Middle frontal gyrus (tissue), 1 donor: ENCODE data around the gene SDK2.

Source experiments
- DNase-seq: peaks from one replicate; pipeline ENCODE4 v3.0.0-alpha.2; 2015; ENCODE audit warnings: low spot score; ENCODE audit errors: extremely low spot score

The SDK2 gene

GRCh38 chr17:73635101-73635817 lies 9.0 kb downstream of the SDK2 start:
- no peak for DNase-seq

- DNase-seq = no peak
Observed at GRCh38 chr17:73634629-73635028, 9.6 kb downstream of the SDK2 start.

GRCh38 chr17:73633736-73634135 lies 10.5 kb downstream of the SDK2 start:
- DNase-seq = no peak

- no peak for DNase-seq
Observed at GRCh38 chr17:73632513-73632912, 11.7 kb downstream of the SDK2 start.

- no peak for DNase-seq
Observed at GRCh38 chr17:73630965-73631595, 13.2 kb downstream of the SDK2 start.

- DNase-seq = no peak
Observed at GRCh38 chr17:73630531-73630930, 13.7 kb downstream of the SDK2 start.

- no peak for DNase-seq
Observed at GRCh38 chr17:73628642-73629552, 15.3 kb downstream of the SDK2 start.

GRCh38 chr17:73625991-73626673 lies 18.1 kb downstream of the SDK2 start:
- no peak for DNase-seq

GRCh38 chr17:73625006-73625405 lies 19.2 kb downstream of the SDK2 start:
- DNase-seq = no peak

GRCh38 chr17:73624496-73624988 lies 19.7 kb downstream of the SDK2 start:
- no peak for DNase-seq

GRCh38 chr17:73623818-73624217 lies 20.4 kb downstream of the SDK2 start:
- DNase-seq = no peak

- no peak for DNase-seq
Observed at GRCh38 chr17:73623247-73623646, 21.0 kb downstream of the SDK2 start.

GRCh38 chr17:73622381-73622780 lies 21.9 kb downstream of the SDK2 start:
- DNase-seq = no peak

- DNase-seq = no peak
Observed at GRCh38 chr17:73621685-73622084, 22.6 kb downstream of the SDK2 start.

GRCh38 chr17:73620414-73620813 lies 23.8 kb downstream of the SDK2 start:
- no peak for DNase-seq

GRCh38 chr17:73617501-73617900 lies 26.7 kb downstream of the SDK2 start:
- no peak for DNase-seq

GRCh38 chr17:73616873-73617404 lies 27.3 kb downstream of the SDK2 start:
- DNase-seq = no peak

GRCh38 chr17:73616120-73616872 lies 27.9 kb downstream of the SDK2 start:
- DNase-seq = no peak

- no peak for DNase-seq
Observed at GRCh38 chr17:73614256-73614655, 30.0 kb downstream of the SDK2 start.
